H1 (cell line): ENCODE results near the gene ANXA3. TPM values are rescaled to one million over a fixed set of nuclear protein-coding genes. Genes with fewer than 3 reads are reported as not detected.

Experiments
- CHD1 ChIP-seq: IDR thresholded peaks from 2 replicates; pipeline ENCODE4 v1.6.1; 2012; ENCODE audit warnings: low read depth, low read length, improper control_type of control experiment
- EZH2 ChIP-seq: fragments of 200-600 bp; sonication (generic); IDR thresholded peaks from 2 replicates; pipeline ENCODE4 v1.7.1; 2012; ENCODE audit warnings: low read depth, mild to moderate bottlenecking, moderate library complexity, low read length, inconsistent platforms; ENCODE audit not compliant: severe bottlenecking
- JUND ChIP-seq: IDR thresholded peaks from 2 replicates; pipeline ENCODE4 v1.6.1; 2011; ENCODE audit warnings: mild to moderate bottlenecking, improper control_type of control experiment, low read length
- SP4 ChIP-seq: IDR thresholded peaks from 2 replicates; pipeline ENCODE4 v1.6.1; 2012; ENCODE audit warnings: low read length, inconsistent platforms
- USF2 ChIP-seq: IDR thresholded peaks from 2 replicates; pipeline ENCODE4 v1.6.1; 2011; ENCODE audit warnings: low read length, improper control_type of control experiment
- polyA plus RNA-seq, 7 experiments: library from polyadenylated mRNA; depleted of rRNA in 3 of 7; stranded (reverse) in 5 of 7; unstranded in 2 of 7; fragments of >200 nt in 5 of 7; fragments of 200-250 nt in 2 of 7; gene quantifications; 1 replicate in 5 of 7; 2 replicates in 1 of 7; 4 replicates in 1 of 7; pipeline versions ENCODE4 v1.2.1 to v1.2.3, GENCODE V29; 2011 to 2013; ENCODE audit warnings: missing spikeins in 2 of 7, mixed read lengths in 2 of 7
- total RNA-seq: library from RNA; stranded (reverse); fragmentation: NEBNext Ultra II Directional; extraction: Animal tissue kit (Norgen Biotek cat#: 25700); gene quantifications from 2 replicates; pipeline ENCODE4 v1.2.1, GENCODE V29; 2021

The ANXA3 gene
- total and polyA plus RNA-seq, 2 of the 8 experiments (the other 6 are each of a cell fraction or from before 2014, with no cell fraction given) = 10.3 to 27.3 TPM

GRCh38 chr4:78512357-78512920 lies 39.1 kb upstream of the ANXA3 start (continued):
- TF ChIP-seq EZH2 (no peak), CHD1 (no peak), SP4 (no peak), USF2 (no peak), JUND (no peak)
- TF ChIP-seq, all 59 proteins: peak for 0
